Measurements from ENCODE around the gene SUCLA2. TPM values are rescaled to one million over a fixed set of nuclear protein-coding genes. Genes with fewer than 3 reads are reported as not detected.

The SUCLA2 gene
- total and polyA plus RNA-seq, 10 of the 15 experiments (the other 5 are each of a cell fraction or from before 2014, with no cell fraction given) = 27.5 to 83.4 (median 42.8) TPM

- intact Hi-C loops (cut with micrococcal nuclease; ENCODE audit: unreplicated experiment) = no loop called here
- Histone ChIP-seq H3K79me2 (ENCODE audit: control insufficient read depth, insufficient read depth, low read length) (no peaks in the 10 kb centered on the region), H3K4me2 (ENCODE audit: control insufficient read depth, insufficient read depth) (no peak overlapping the region), H3K27ac (ENCODE audit: control insufficient read depth, insufficient read depth) (no peak overlapping the region), H3K9me3 (replicated peaks; ENCODE audit: control insufficient read depth, insufficient read depth, low read length) (no peaks in the 10 kb centered on the region), H2AFZ (ENCODE audit: control insufficient read depth, low read depth, low read length) (no peak overlapping the region), H3K4me1 (ENCODE audit: control insufficient read depth, insufficient read depth, low read length) (no peaks in the 10 kb centered on the region), H3K9ac (ENCODE audit: control insufficient read depth, insufficient read depth, low read length) (no peak overlapping the region), H4K20me1 (ENCODE audit: control insufficient read depth, insufficient read depth) (no peaks in the 10 kb centered on the region), H3K36me3 (ENCODE audit: control insufficient read depth in 2 of 2, insufficient read depth in 2 of 2, low read length in 1 of 2) (no peaks in the 10 kb centered on the region), H3K27me3 (replicated peaks in 1 of 2; ENCODE audit: control insufficient read depth in 2 of 2, insufficient read depth in 2 of 2, low read length in 1 of 2) (no peaks in the 10 kb centered on the region), H3K4me3 (no peak overlapping the region)
- ChIA-PET RAD21 (ENCODE audit: unreplicated experiment) (no interaction called here), POLR2A (no interaction called here), SMC1A (ENCODE audit: uncharacterized antibody, unreplicated experiment) (no interaction called here), CTCF (interaction anchor here (0.8 kb wide), 1 partner anchor 140 kb away, joined by 3 read pairs; no protein-coding TSS in a partner anchor)
- no peak for DNase-seq (ENCODE audit: low read depth, low spot score)
- TF ChIP-seq SUZ12 (IDR thresholded peaks at IDR 0.05; ENCODE audit: unreplicated experiment) = no peak
- TF ChIP-seq CBX5 (IDR thresholded peaks at IDR 0.05; ENCODE audit: low read depth) = no peak
- TF ChIP-seq PRDM15 (CRISPR knock-in tag; IDR thresholded peaks at IDR 0.05) = no peak
- no peak for TF ChIP-seq STAT1 (conservative IDR thresholded peaks at IDR 0.05)
- no peak for TF ChIP-seq CBX3 (IDR thresholded peaks at IDR 0.05; ENCODE audit: borderline replicate concordance, low read depth)
- no peak for TF ChIP-seq SP1 (IDR thresholded peaks at IDR 0.05; ENCODE audit: low read depth, low read length)
- no peak for TF ChIP-seq NFYB (IDR thresholded peaks at IDR 0.05; ENCODE audit: insufficient read depth, low read depth, low read length)
- TF ChIP-seq TCF3 (IDR thresholded peaks at IDR 0.05; ENCODE audit: borderline replicate concordance, insufficient read depth, low read depth, low read length) = no peak
- no peak for TF ChIP-seq RCOR1 (conservative IDR thresholded peaks at IDR 0.05; ENCODE audit: low read depth, low read length)
- TF ChIP-seq ATF3 (IDR thresholded peaks at IDR 0.05; ENCODE audit: borderline replicate concordance, extremely low read depth, low read depth, low read length) = no peak
- TF ChIP-seq MYB (IDR thresholded peaks at IDR 0.05; ENCODE audit: borderline replicate concordance, low read depth, low read length) = no peak
- TF ChIP-seq NFIC (IDR thresholded peaks at IDR 0.05; ENCODE audit: low read depth, low read length) = no peak
- TF ChIP-seq SREBF2 (IDR thresholded peaks at IDR 0.05; ENCODE audit: low read length) = no peak
- no peak for TF ChIP-seq YY1 (IDR thresholded peaks at IDR 0.05; ENCODE audit: low read depth, low read length)
- FAIRE-seq = no peak
- no TSS peak for BruUV-seq (replicated peaks)
- in situ Hi-C loops (cut with MboI) = no loop called here
- no peak for ATAC-seq
- WGBS (ENCODE audit: insufficient coverage, insufficient replicate concordance, low lambda C conversion rate, missing lambda C conversion rate) = 23% methylated on average over 3 of the region's 3 CpGs
Observed at GRCh38 chr13:47898080-47898479, 103.0 kb downstream of the SUCLA2 start.

All from GM12878 (cell line).